Left colon (tissue), 2 donors: ENCODE data around the gene SLC13A1. TPM values are rescaled to one million over a fixed set of nuclear protein-coding genes. Genes with fewer than 3 reads are reported as not detected.
"Not testable (repeated sequence)": the region's sequence is repeated elsewhere in the genome, so short reads cannot be mapped to it uniquely, and the experiment has no call there.

ENCODE experiments used
- ATAC-seq: fragments of 200-7000 bp; cut with Tn5 transposase; one replicate; pipeline ENCODE4 v1.9.1; 2020; ENCODE audit warnings: mild to moderate bottlenecking, moderate library complexity
- DNase-seq, 2 donors: peaks; one replicate each; pipeline ENCODE4 v3.0.0-alpha.2; 2020
- intact Hi-C, 2 donors: fragments of 100-400 bp; cut with DNase I in 1 of 2; cut with micrococcal nuclease in 1 of 2; formaldehyde crosslinking; loops; one replicate each; pipeline versions ENCODE4 v1.11.2 to v1.14.0; 2022; cut with DNase I, micrococcal nuclease
- total RNA-seq, 2 donors: library from RNA; stranded (reverse); fragmentation: NEBNext Ultra II Directional; extraction: Animal tissue kit (Norgen Biotek cat#: 25700); gene quantifications; one replicate each; pipeline ENCODE4 v1.2.1, GENCODE V29; 2021
- donor health status: DM: no; HTN: no; CAD: no.
- donor health status: DM: yes; HTN: yes; CAD: no.

The SLC13A1 gene
- total RNA-seq, 2 donors from 2014 or later, result 2.6 TPM; not detected in 1

- intact Hi-C loops, result no loop called here
- ATAC-seq (no peak), DNase-seq (no peak)
Measured at GRCh38 chr7:123140561-123140960, 59.2 kb downstream of the SLC13A1 start.

GRCh38 chr7:123135960-123136359, 63.8 kb downstream of the SLC13A1 start:
- intact Hi-C loops, result no loop called here
- no peak for DNase-seq
- ATAC-seq, result no peak

DNA sequence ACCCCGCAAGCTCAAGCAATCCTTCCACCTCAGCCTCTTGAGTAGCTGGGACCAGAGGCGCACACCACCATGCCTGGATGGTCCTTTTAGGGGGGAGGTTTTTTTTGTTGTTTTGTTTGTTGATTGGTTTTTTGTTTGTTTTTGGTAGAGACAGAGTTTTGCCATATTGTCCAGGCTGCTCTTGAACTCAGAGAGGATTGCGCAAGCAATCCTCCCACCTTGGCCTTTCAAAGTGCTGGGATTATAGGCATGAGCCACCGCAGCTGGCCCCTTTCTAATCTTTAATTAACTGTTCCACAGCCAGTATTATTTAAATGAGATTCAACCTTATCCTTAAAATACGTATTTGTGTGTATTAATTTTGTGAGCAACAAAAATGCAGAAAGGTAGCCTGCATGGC, 65.8 kb downstream of the SLC13A1 start:
- no peak for ATAC-seq
- no peak for DNase-seq
- intact Hi-C loops, result no loop called here

GRCh38 chr7:123131961-123132360, 67.8 kb downstream of the SLC13A1 start:
- intact Hi-C loops, result no loop called here
- no peak for ATAC-seq
- DNase-seq, result no peak

DNA sequence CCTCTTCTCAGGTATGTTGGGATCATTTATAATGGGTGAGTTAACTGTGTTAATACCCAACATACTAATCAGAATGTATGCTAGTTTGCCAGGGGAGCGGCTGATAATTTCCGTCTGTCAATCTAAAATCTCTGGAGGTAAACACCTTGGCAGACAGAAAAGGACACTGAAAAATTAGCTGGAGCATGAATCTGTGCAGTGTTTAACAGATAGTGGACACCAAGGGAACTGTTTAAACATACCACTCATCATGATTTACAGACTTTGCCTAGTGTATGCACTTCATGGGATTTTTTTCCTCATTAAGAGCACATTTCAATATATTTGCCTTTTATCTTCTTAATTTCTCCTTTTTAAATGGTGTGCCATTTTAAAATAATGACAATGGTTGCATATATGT, 68.2 kb downstream of the SLC13A1 start:
- no peak for DNase-seq

GRCh38 chr7:123131140-123131539, 68.6 kb downstream of the SLC13A1 start:
- no peak for DNase-seq
- intact Hi-C loops, result no loop called here
- ATAC-seq, result no peak

More for the DNA sequence above, 68.2 kb downstream of the SLC13A1 start:
- no peak for ATAC-seq
- intact Hi-C loops, result no loop called here

GRCh38 chr7:123126691-123127090, 73.1 kb downstream of the SLC13A1 start:
- ATAC-seq, result no peak
- DNase-seq, result no peak
- intact Hi-C loops, result no loop called here

DNA sequence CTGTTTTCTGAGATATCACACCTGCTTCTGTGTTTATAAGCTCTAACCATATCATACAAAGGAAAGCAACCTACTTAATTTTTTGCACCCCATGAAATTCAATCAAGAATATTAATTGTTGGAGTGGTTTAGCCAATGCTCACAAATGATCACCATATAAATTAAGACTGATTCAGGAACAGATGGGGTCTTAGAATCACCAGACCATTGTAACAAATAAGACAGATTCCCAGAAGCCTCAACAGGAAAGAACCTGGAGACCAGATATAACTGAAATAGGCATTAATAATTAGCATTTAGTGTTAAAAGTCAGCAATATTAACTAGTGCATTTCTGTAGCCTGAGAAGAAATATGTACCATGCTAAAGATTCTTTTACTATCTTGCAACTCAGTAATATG, 73.6 kb downstream of the SLC13A1 start:
- intact Hi-C loops, result no loop called here
- DNase-seq (no peak), ATAC-seq (no peak)

- intact Hi-C loops, result no loop called here
- ATAC-seq (no peak), DNase-seq (no peak)
Measured at GRCh38 chr7:123125231-123125630, 74.5 kb downstream of the SLC13A1 start.

DNA sequence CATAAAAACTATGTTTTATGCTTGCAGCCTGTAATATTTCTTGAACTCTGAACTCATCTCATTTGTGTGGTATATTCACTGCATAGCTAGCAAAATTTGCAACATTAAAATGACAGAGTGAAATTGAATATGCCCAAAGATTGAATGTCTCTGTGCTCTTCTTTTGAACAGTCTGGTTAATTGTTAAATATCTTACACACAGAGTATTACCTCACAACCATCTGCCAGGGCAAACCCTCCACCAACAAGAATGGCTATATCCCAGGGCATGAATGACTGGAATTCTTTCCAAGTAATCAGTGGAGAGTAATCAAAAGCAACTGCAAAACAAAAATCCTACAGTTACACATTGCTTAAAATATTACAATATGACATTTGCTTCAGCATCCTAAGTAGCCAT, 76.9 kb downstream of the SLC13A1 start:
- intact Hi-C loops, result no loop called here
- DNase-seq (no peak), ATAC-seq (no peak)

GRCh38 chr7:123120286-123120685, 79.5 kb downstream of the SLC13A1 start:
- ATAC-seq, result no peak
- intact Hi-C loops, result no loop called here
- DNase-seq, result no peak

- ATAC-seq (no peak), DNase-seq (no peak)
- intact Hi-C loops, result no loop called here
Measured at GRCh38 chr7:123115331-123115730, 84.4 kb downstream of the SLC13A1 start.

DNA sequence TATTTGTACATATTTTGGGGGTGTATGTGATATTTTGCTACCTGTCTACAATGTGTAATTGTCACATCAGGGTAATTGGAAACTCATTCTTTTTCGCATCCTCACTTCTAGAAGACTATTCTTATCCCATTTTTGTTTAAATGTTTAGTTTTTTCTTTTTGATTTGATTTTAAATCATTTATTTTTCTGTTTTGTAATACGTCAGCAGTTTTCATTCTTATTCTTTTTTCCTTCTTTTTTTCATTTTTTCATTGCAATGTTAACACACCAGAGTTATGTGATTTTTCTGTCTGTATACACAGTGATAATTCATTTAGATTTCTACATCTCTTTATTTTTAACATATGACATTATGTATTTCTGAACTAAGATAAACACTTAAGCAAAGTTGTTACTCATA, 85.5 kb downstream of the SLC13A1 start:
- DNase-seq (no peak), ATAC-seq (no peak)
- intact Hi-C loops, result no loop called here

- intact Hi-C loops, result no loop called here
- no peak for ATAC-seq
- DNase-seq, result no peak
Measured at GRCh38 chr7:123112833-123113232, 86.9 kb downstream of the SLC13A1 start.

DNA sequence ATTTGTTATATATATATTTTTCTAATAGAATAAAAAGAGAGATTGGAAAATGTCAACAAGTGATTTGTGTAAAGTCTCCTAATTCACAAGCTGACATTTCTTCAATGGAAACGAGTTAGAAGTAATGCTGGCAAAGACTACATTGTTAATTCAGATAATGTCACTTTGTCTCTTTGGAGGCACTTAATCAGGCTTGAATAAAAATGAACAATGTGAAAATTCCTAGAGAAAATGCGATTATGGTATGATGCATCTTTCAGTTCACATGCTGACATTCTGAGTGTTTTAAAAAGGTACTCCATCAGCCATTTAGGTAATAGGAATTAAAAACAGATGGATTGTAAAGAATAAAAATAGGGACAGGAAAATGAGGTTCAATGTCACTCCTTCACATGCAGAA, 100.1 kb downstream of the SLC13A1 start:
- DNase-seq (no peak), ATAC-seq (no peak)
- intact Hi-C loops, result no loop called here

DNA sequence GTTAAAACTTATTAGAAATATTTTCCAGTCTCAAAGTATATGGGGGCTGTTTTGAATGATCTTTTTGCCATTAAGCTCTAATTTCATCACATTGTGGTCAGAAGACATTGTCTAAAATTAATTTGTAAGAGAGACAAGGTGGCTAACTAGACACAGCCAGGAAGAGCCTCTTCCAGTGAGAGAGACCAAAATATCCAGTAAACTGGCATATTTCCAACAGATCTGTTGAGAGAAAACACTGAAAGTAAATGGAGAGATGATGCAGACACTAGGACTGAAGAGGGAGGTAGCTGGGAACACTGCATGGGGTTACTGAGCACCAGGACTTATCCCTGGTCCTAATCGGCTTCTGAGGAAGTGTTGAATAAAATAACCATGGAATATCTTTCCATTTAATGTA, 102.8 kb downstream of the SLC13A1 start:
- ATAC-seq (no peak), DNase-seq (no peak)
- intact Hi-C loops, result no loop called here

DNA sequence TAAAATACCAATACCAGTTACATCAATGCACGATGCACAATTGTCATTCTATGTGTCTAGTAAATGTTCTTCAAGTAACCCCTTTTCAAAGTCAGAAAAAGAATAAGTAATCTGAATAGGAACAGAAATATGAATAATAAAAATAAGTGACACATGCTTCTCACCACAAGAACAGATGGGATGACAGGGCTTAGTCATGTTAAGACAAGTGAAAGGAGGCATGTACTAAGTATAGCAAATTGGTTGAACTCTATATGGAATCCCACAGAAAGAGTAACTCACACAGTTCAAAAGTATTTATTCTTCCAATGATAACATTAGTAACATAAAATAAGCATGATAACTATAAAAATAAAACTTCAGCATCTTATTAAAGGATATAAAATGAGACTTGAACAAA, 103.3 kb downstream of the SLC13A1 start:
- DNase-seq, result no peak
- ATAC-seq, result no peak
- intact Hi-C loops, result no loop called here

DNA sequence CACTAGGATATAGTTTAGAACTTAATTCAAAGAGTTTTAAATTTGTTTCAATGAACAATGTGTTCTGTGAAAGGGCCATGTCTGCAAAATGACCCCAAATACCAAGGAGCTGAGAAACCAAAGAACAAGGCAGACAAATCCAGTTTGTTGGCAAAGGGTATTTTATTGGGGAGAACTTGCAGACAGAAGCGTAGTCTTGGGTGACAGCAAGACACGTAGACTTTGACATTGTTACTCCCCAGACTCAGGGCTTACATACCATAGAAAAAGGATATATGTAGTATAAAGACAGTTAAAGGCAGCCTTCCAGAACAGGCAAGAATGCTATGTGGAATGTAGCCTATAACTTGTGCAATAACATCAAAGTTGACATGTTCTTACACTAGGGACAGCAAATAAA, 109.3 kb downstream of the SLC13A1 start:
- no peak for DNase-seq
- intact Hi-C loops, result no loop called here
- no peak for ATAC-seq

- intact Hi-C loops, DNase-seq, ATAC-seq: not testable (repeated sequence)
Measured at GRCh38 chr7:123086910-123087309, 112.9 kb downstream of the SLC13A1 start.

- intact Hi-C loops, DNase-seq, ATAC-seq: not testable (repeated sequence)
Measured at GRCh38 chr7:123084861-123085260, 114.9 kb downstream of the SLC13A1 start.

DNA sequence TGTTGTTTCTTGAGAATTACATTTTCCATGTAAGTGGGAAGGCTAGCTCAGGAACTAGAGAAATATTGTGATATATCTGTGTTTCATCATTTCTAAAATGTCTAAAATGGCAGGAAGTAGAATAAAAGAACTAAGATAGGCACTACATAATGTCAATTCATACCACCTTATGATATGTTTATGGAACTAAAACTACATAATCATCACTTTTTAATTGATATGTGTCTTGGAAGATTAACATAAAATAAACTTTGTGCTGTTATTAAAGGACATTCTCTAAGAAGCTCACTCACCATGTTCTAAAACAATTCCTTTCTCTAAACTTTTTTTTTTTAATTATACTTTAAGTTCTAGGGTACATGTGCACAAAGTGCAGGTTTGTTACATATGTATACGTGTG, 120.7 kb downstream of the SLC13A1 start:
- ATAC-seq, result no peak
- intact Hi-C loops, result no loop called here
- DNase-seq, result no peak
